Testis (tissue), 3 donors: ENCODE measurements around the gene TCP1. TPM values are rescaled to one million over a fixed set of nuclear protein-coding genes. Genes with fewer than 3 reads are reported as not detected.

ENCODE experiments used
- DNase-seq: peaks from one replicate; pipeline ENCODE4 v3.0.0-alpha.2; 2019
- H3K27ac ChIP-seq, 2 donors: fragments of 200-600 bp; sonication (generic); one replicate each; pipeline ENCODE4 v1.5.1; 2019
- H3K27me3 ChIP-seq: fragments of 200-600 bp; sonication (generic); one replicate; pipeline ENCODE4 v1.5.1; 2019
- H3K36me3 ChIP-seq: fragments of 200-600 bp; sonication (generic); one replicate; pipeline ENCODE4 v1.5.1; 2017; ENCODE audit warnings: low read depth; ENCODE audit errors: missing control alignments
- H3K4me1 ChIP-seq: fragments of 200-600 bp; sonication (generic); one replicate; pipeline ENCODE4 v1.5.1; 2019
- H3K4me3 ChIP-seq, 2 donors: fragments of 200-600 bp; sonication (generic); one replicate each; pipeline ENCODE4 v1.5.1; 2017 to 2019
- H3K9me3 ChIP-seq: fragments of 200-600 bp; sonication (generic); one replicate; pipeline ENCODE4 v1.5.1; 2017
- POLR2A ChIP-seq: fragments of 450-650 bp; IDR thresholded peaks from one replicate; pipeline ENCODE4 v1.6.1; 2017; ENCODE audit warnings: antibody characterized with exemption, mild to moderate bottlenecking, moderate library complexity
- WGBS, 2 donors: methylation state at CpG; one replicate each; pipeline ENCODE4 v1.1.5; 2018; 5-methylcytosine and 5-hydroxymethylcytosine counted together
- intact Hi-C: fragments of 100-400 bp; cut with DNase I; formaldehyde crosslinking; loops from one replicate; pipeline ENCODE4 v1.15.1; 2023; ENCODE audit warnings: low total_unique reads
- polyA plus RNA-seq: library from polyadenylated mRNA; stranded (reverse); fragments of 350-450 nt; fragmentation: Illumina TruSeq; extraction: RNeasy Lipid Tissue Mini Kit (QIAGEN cat#74804); gene quantifications from one replicate; pipeline ENCODE4 v1.2.3, GENCODE V29; 2014; ENCODE audit warnings: low read depth, low replicate concordance; ENCODE audit not compliant: insufficient read depth
- total RNA-seq, 2 donors: library from RNA; depleted of rRNA; stranded (reverse); fragments of >200 nt; gene quantifications; one replicate each; pipeline ENCODE4 v1.2.3, GENCODE V29; 2016
- TF ChIP-seq, protein P1 (sequence below), 3 experiments: fragments of 450-650 bp in 2 of 3; fragments of 200-600 bp in 1 of 3; sonication (generic) in 1 of 3; IDR thresholded peaks; one replicate each; pipeline ENCODE4 v1.5.1; 2016 to 2019; ENCODE audit warnings: antibody characterized with exemption in 3 of 3, mild to moderate bottlenecking in 2 of 3, moderate library complexity in 1 of 3

TCP1 gene
- total and polyA plus RNA-seq, 3 donors from 2014 or later = 166 to 277 (median 200) TPM

DNA sequence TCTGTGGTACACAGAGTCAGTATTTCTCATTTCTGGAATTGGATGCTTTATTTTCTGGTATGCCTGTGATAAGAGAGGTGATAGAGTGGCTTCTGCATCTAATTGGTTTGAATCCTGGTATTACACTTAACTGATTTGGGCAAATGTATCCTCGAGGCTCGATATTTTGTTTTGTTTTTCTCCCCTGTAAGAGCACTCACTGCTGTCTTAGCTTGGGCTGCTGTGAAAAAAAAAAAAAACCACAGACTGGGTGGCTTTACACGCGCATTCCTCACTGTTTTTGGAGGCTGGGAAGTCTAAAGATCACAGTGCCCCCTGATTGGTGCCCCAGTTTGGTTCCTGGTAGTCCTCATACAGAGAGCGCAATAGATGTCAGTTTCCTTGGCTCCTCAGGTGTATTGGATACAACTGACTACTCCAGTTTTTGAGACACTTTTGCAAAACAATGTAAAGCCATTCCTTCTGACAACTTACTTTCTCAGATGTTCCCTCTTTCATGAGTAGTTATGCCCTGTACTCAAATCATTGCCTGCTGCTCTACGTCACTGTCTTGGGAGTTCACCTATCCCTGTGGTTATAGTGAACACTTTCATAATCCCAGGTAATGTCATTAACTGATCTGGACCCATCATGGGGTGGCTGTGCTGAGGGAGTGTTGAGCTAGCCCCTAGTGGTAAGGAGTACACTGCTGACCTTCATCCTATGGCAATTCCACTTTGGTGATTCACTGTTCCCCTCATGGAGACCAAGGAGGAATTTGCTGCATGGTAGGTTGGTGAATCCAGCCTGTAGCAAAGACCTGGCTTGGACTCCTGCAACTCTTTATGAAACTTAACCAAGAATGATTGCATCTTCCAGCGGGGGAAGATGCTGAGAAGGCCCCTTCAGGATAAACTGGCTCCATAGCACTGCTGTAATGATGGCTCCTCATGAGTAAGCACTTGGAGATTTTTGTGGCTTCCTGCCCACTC, 31.1 kb downstream of the TCP1 start:
- Histone ChIP-seq H3K4me3 (no peak overlapping the region), H3K9me3 (no peaks in the 10 kb centered on the region), H3K36me3 (no peaks in the 10 kb centered on the region), H3K4me1 (peaks cover 15% of the 10 kb centered on the region), H3K27me3 (no peaks in the 10 kb centered on the region), H3K27ac (no peak overlapping the region)
- 85 to 89% methylated on average over 7 of the region's 7 CpGs for WGBS, 2 donors
- intact Hi-C loops = no loop called here
- no peak for DNase-seq
- TF ChIP-seq, protein P1, sequence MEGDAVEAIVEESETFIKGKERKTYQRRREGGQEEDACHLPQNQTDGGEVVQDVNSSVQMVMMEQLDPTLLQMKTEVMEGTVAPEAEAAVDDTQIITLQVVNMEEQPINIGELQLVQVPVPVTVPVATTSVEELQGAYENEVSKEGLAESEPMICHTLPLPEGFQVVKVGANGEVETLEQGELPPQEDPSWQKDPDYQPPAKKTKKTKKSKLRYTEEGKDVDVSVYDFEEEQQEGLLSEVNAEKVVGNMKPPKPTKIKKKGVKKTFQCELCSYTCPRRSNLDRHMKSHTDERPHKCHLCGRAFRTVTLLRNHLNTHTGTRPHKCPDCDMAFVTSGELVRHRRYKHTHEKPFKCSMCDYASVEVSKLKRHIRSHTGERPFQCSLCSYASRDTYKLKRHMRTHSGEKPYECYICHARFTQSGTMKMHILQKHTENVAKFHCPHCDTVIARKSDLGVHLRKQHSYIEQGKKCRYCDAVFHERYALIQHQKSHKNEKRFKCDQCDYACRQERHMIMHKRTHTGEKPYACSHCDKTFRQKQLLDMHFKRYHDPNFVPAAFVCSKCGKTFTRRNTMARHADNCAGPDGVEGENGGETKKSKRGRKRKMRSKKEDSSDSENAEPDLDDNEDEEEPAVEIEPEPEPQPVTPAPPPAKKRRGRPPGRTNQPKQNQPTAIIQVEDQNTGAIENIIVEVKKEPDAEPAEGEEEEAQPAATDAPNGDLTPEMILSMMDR (IDR thresholded peaks at IDR 0.05) = no peak
- no peak for TF ChIP-seq POLR2A

GRCh38 chr6:159756508-159756907, 32.9 kb downstream of the TCP1 start:
- DNase-seq = no peak
- WGBS, 2 donors = 66 to 82% methylated on average over 4 of the region's 4 CpGs
- H3K4me3 ChIP-seq = no peak overlapping the region
- no peaks in the 10 kb centered on the region for H3K9me3 ChIP-seq
- H3K27ac ChIP-seq = no peak overlapping the region
- intact Hi-C loops = no loop called here
- no peak for TF ChIP-seq POLR2A
- TF ChIP-seq, protein P1 (IDR thresholded peaks at IDR 0.05) = no peak
- H3K4me1 ChIP-seq = peaks cover 8% of the 10 kb centered on the region
- no peaks in the 10 kb centered on the region for H3K36me3 ChIP-seq
- no peaks in the 10 kb centered on the region for H3K27me3 ChIP-seq

DNA sequence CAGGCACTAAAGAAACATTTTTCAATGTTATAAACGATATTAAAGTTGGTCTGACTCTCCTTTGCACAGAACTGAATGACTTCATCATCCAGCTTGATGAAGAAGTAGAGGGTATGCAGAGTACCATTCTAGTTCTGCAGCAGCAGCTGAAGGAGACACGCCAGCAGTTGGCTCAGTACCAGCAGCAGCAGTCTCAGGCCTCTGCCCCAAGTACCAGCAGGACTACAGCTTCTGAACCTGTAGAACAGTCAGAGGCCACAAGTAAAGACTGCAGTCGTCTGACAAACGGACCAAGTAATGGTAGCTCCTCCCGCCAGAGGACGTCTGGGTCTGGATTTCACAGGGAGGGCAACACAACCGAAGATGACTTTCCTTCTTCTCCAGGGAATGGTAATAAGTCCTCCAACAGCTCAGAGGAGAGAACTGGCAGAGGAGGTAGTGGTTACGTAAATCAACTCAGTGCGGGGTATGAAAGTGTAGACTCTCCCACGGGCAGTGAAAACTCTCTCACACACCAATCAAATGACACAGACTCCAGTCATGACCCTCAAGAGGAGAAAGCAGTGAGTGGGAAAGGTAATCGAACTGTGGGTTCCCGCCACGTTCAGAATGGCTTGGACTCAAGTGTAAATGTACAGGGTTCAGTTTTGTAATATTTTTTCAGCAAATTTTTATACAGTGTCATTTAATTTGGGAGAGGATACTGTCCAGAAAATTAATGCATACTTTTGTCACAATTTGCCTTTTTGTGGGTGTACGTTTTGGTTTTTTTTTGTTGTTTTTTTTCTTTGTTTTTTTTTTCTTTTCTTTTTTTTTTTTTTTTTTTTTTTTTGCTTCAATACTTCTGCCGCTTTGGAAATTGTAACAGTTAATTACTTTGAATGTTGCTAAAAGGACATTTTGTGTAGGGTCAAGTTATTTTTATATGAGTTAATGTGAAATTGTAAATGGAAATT, 34.2 kb downstream of the TCP1 start:
- intact Hi-C loops = no loop called here
- Histone ChIP-seq H3K27me3 (no peaks in the 10 kb centered on the region), H3K9me3 (no peaks in the 10 kb centered on the region), H3K4me1 (peaks cover under 1% of the 10 kb centered on the region), H3K4me3 (no peak overlapping the region), H3K36me3 (no peaks in the 10 kb centered on the region), H3K27ac (no peak overlapping the region)
- DNase-seq = no peak
- 65 to 69% methylated on average over 15 of the region's 15 CpGs for whole genome bisulfite sequencing, 2 donors
- no peak for TF ChIP-seq POLR2A
- TF ChIP-seq, protein P1 (IDR thresholded peaks at IDR 0.05) = no peak

DNA sequence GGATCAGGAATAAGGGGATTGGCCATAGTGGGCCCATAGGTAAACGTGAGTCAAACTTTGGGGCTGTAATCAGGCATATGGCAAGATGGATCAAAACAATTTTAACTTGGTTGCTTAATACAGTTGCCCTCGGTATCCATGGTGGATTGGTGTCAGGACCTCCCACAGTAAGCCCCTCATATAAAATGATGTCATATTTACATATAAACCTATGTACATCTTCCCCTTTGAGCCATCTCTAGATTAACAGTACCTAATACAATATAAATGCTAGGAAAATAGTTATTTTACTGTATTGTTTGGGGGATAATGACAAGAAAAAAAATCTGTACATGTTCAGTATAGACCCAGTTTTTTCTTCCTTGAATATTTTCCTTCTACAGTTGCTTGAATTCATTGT, 35.0 kb downstream of the TCP1 start:
- Histone ChIP-seq H3K4me1 (no peaks in the 10 kb centered on the region), H3K36me3 (no peaks in the 10 kb centered on the region), H3K27me3 (no peaks in the 10 kb centered on the region), H3K9me3 (no peaks in the 10 kb centered on the region), H3K4me3 (no peak overlapping the region), H3K27ac (no peak overlapping the region)
- no peak for TF ChIP-seq POLR2A
- TF ChIP-seq, protein P1 (IDR thresholded peaks at IDR 0.05) = no peak
- WGBS, 2 donors = 75 to 82% methylated on average over 2 of the region's 2 CpGs
- intact Hi-C loops = no loop called here
- no peak for DNase-seq
